Suppressor macrophage treated with lipopolysaccharide for 1 hour (primary cell): ENCODE measurements around the gene MOCS1.

Source experiments
- DNase-seq, 3 donors: peaks; one replicate each; pipeline ENCODE4 v3.0.0-alpha.2; 2020 to 2022

MOCS1 gene

DNA sequence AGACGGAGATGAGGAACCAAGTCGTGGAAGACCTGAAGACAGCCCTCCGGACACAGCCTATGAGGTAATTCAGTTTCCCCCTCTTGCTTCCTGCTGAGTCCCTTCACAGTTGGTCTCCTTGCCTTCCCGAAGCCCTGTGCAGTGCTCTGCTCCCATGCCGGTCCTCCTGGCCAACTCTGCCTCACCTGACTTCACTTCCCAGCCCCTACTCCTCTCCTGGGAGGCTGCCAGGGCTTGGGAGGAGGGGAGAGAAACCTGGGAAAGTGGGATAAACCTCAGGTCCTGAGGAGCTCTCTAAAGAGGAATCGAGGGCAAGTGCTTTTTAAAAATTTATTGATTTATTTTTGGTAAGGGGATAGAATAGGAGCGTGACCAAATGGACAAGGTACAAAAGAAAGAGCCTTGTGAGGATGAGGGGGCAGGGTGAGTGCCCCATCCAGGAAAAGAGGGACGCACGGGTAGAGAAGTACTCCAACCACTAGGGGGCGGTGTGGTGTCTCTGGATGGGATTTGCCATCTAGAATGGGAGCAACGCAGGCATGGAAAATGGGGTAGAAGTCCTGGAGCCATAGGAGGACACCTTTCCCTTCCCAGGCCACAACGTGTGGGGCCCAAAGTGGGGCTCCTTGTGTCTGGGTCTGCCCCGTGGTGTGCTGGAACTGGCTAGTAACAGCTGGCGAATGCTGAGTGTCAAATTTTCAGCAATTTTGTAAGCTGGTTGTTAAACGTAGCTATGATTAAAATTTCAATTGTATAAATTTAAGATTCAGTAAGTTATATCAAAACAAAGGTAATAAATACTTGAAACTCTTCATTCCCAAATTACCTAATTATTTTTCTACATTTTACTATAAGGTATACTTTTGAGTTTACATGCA is 69.0 kb downstream of the MOCS1 start:
- peak; percentile 64 to 89 (median 75) for DNase-seq

DNA sequence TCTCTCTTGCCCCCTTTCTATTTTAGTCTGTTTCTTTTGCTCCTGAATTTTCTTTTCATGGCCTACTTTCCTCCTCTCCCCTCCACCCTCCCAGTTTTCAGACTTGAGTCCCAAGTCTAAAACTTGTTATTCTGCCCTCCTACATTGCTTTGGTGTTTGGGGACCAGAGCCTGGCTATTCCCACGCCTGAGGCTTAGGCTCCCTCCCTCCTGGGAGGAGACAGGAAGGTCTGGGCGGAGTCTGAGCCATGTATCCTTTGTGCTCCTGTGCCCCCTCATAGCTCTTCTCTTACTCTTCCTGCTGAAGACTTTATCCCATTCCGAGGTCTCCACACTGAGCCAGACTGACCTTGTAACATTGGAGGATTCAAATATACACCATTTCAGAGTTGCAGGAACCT is 72.6 kb downstream of the MOCS1 start:
- DNase-seq = no peak

DNA sequence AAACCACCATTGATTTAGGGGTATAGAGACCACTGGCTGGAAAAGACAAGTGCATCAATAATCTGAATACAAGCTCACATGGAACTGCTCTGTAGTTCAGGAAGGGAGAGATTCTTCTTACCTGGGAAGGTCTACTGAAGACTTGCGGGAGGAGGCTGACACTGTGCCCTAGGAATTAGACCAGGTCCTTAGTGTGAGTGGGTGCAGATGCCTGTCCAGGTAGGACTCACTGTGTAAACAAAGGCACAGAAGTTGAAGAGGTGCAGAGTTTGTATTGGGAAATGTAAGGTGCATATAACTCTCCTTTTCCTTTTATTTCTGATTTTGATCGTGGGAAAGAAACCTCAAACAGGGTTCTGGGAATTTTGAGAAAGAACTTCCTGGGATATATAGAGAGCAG is 75.2 kb downstream of the MOCS1 start:
- DNase-seq = no peak

DNA sequence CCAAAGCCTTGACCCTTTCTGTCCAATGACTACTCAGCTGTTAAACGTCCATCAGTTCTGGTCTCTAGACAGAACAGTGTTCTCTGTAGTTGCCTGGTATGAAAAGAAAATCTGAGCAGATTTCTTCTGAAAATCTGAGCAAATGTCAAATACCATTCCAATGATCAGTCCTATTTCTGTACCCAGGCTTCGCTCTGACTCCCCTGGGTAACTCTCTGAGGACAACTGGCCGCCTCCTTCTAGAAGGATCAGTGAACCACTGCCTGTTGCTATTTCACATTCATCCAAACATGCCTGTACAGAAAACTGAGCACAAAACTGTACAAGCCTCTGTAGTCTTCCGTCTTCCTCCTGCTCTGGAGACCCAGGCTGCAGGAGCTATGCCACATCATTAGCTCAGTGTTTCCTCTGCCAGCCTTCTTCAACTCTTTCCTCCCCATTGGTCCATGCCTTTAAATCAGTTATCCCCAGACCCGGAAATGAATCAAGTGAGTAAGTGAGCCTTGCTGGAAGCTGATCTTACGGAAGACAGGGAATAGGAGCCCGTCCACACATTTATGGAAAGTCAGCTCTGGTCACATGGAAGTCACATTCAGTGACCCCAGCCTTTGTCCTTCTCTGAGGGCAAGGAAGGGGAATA is 78.8 kb downstream of the MOCS1 start:
- DNase-seq = no peak
